Tibial nerve (tissue), 4 donors: ENCODE results near the gene PRKCH.

Experiments
- EP300 ChIP-seq, 2 donors: sonication (generic); formaldehyde crosslinking; IDR thresholded peaks; one replicate each; pipeline ENCODE4 v1.6.1; 2017; ENCODE audit warnings: antibody characterized with exemption in 2 of 2, mild to moderate bottlenecking in 1 of 2
- POLR2A ChIP-seq, 2 donors: fragments of 450-650 bp; IDR thresholded peaks; one replicate each; pipeline ENCODE4 v1.6.1; 2017; ENCODE audit warnings: antibody characterized with exemption in 2 of 2, mild to moderate bottlenecking in 2 of 2, moderate library complexity in 2 of 2
- TF ChIP-seq, protein P1 (sequence below), 5 experiments: fragments of 200-600 bp in 3 of 5; fragments of 450-650 bp in 2 of 5; sonication (generic) in 3 of 5; IDR thresholded peaks; one replicate each; pipeline ENCODE4 v1.5.1; 2016 to 2019; ENCODE audit warnings: antibody characterized with exemption in 5 of 5, mild to moderate bottlenecking in 3 of 5, moderate library complexity in 2 of 5

DNA sequence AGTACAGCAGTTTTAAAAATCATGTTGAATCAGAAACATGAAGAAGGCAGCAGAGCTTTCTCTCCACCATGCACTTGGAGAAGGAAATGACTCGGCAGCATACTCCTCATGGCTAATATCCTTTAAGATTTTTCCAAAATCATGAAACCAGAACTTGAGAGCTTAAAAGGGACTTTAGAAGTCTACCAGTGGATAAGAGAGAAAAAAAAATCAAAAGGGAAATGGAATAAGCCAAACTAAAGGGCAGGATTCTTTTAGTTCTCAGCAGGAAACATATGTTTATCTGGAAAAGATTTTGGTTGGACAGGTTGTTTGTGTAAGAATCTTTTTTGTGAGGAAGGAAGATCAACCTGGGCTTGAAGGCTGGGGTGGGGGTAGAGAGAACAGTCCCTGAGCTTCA is 111.8 kb downstream of the PRKCH start:
- TF ChIP-seq, protein P1, sequence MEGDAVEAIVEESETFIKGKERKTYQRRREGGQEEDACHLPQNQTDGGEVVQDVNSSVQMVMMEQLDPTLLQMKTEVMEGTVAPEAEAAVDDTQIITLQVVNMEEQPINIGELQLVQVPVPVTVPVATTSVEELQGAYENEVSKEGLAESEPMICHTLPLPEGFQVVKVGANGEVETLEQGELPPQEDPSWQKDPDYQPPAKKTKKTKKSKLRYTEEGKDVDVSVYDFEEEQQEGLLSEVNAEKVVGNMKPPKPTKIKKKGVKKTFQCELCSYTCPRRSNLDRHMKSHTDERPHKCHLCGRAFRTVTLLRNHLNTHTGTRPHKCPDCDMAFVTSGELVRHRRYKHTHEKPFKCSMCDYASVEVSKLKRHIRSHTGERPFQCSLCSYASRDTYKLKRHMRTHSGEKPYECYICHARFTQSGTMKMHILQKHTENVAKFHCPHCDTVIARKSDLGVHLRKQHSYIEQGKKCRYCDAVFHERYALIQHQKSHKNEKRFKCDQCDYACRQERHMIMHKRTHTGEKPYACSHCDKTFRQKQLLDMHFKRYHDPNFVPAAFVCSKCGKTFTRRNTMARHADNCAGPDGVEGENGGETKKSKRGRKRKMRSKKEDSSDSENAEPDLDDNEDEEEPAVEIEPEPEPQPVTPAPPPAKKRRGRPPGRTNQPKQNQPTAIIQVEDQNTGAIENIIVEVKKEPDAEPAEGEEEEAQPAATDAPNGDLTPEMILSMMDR (IDR thresholded peaks at IDR 0.05), result no peak
- no peak for TF ChIP-seq POLR2A (IDR thresholded peaks at IDR 0.05)
- no peak for TF ChIP-seq EP300 (IDR thresholded peaks at IDR 0.05)
